Left ventricle myocardium superior (tissue), 1 donor: ENCODE measurements around the gene PDE1C. TPM values are rescaled to one million over a fixed set of nuclear protein-coding genes. Genes with fewer than 3 reads are reported as not detected.

Experiments
- ATAC-seq: fragments of 200-7000 bp; cut with Tn5 transposase; one replicate; pipeline ENCODE4 v1.9.1; 2020; ENCODE audit warnings: mild to moderate bottlenecking, moderate library complexity
- DNase-seq: peaks from one replicate; pipeline ENCODE4 v3.0.0-alpha.2; 2020
- intact Hi-C: fragments of 100-400 bp; cut with micrococcal nuclease; formaldehyde crosslinking; loops from one replicate; pipeline ENCODE4 v1.11.0; 2022
- total RNA-seq: library from RNA; stranded (reverse); fragmentation: NEBNext Ultra II Directional; extraction: Animal tissue kit (Norgen Biotek cat#: 25700); gene quantifications from one replicate; pipeline ENCODE4 v1.2.1, GENCODE V29; 2021
- donor health status: DM: no; HTN: yes; CAD: no; lungs with severe emphysema.

The PDE1C gene
- total RNA-seq, 1 donor from 2014 or later, result 192 TPM

GRCh38 chr7:32049599-32049998, 20.6 kb downstream of the PDE1C start:
- DNase-seq, result no peak
- intact Hi-C loops, result no loop called here
- no peak for ATAC-seq

- intact Hi-C loops, result no loop called here
- ATAC-seq (no peak), DNase-seq (no peak)
Measured at GRCh38 chr7:32048970-32049491, 21.2 kb downstream of the PDE1C start.

- ATAC-seq, result no peak
- no peak for DNase-seq
- intact Hi-C loops, result no loop called here
Measured at GRCh38 chr7:32047801-32048200, 22.4 kb downstream of the PDE1C start.

- ATAC-seq (no peak), DNase-seq (no peak)
- intact Hi-C loops, result no loop called here
Measured at GRCh38 chr7:32047075-32047474, 23.1 kb downstream of the PDE1C start.

- intact Hi-C loops, result no loop called here
- DNase-seq (no peak), ATAC-seq (no peak)
Measured at GRCh38 chr7:32045228-32045627, 25.0 kb downstream of the PDE1C start.

GRCh38 chr7:32044739-32045138, 25.5 kb downstream of the PDE1C start:
- no peak for DNase-seq
- intact Hi-C loops, result no loop called here
- ATAC-seq, result peak; percentile 27

- peak; percentile 25 for ATAC-seq
- no peak for DNase-seq
- intact Hi-C loops, result no loop called here
Measured at GRCh38 chr7:32043688-32044087, 26.5 kb downstream of the PDE1C start.

- no peak for DNase-seq
- ATAC-seq, result peak; percentile 48
- intact Hi-C loops, result no loop called here
Measured at GRCh38 chr7:32042900-32043299, 27.3 kb downstream of the PDE1C start.

- intact Hi-C loops, result no loop called here
- ATAC-seq (peak; percentile 50), DNase-seq (peak; percentile 37)
Measured at GRCh38 chr7:32039000-32039756, 31.0 kb downstream of the PDE1C start.

- no peak for DNase-seq
- no peak for ATAC-seq
- intact Hi-C loops, result no loop called here
Measured at GRCh38 chr7:32037650-32038198, 32.5 kb downstream of the PDE1C start.

- ATAC-seq, result no peak
- intact Hi-C loops, result no loop called here
- DNase-seq, result no peak
Measured at GRCh38 chr7:32036557-32036956, 33.6 kb downstream of the PDE1C start.

GRCh38 chr7:32034052-32034451, 36.2 kb downstream of the PDE1C start:
- ATAC-seq (no peak), DNase-seq (no peak)
- intact Hi-C loops, result no loop called here

- intact Hi-C loops, result no loop called here
- ATAC-seq, result no peak
- no peak for DNase-seq
Measured at GRCh38 chr7:32033006-32033405, 37.2 kb downstream of the PDE1C start.

GRCh38 chr7:32032211-32032610, 38.0 kb downstream of the PDE1C start:
- DNase-seq (no peak), ATAC-seq (peak; percentile 58)
- intact Hi-C loops, result no loop called here

GRCh38 chr7:32030904-32031692, 39.1 kb downstream of the PDE1C start:
- ATAC-seq (peak; percentile 56), DNase-seq (no peak)
- intact Hi-C loops, result no loop called here

- intact Hi-C loops, result no loop called here
- ATAC-seq, result no peak
- no peak for DNase-seq
Measured at GRCh38 chr7:32026083-32026425, 44.2 kb downstream of the PDE1C start.

- intact Hi-C loops, result no loop called here
- DNase-seq (no peak), ATAC-seq (peak; percentile 16)
Measured at GRCh38 chr7:32025381-32026082, 44.7 kb downstream of the PDE1C start.

- ATAC-seq (no peak), DNase-seq (no peak)
- intact Hi-C loops, result no loop called here
Measured at GRCh38 chr7:32023376-32023775, 46.8 kb downstream of the PDE1C start.

- ATAC-seq (no peak), DNase-seq (no peak)
- intact Hi-C loops, result no loop called here
Measured at GRCh38 chr7:32022966-32023365, 47.2 kb downstream of the PDE1C start.
